K562 (cell line): ENCODE measurements around the gene CDC42EP2.

Experiments
- CTCF ChIP-seq, 3 experiments: IDR thresholded peaks in 2 of 3; conservative IDR thresholded peaks in 1 of 3; 2 replicates each; pipeline ENCODE4 v1.5.1; 2011 to 2012; ENCODE audit warnings: low read length in 3 of 3, mild to moderate bottlenecking in 3 of 3, control low read depth in 2 of 3, improper control_type of control experiment in 1 of 3, inconsistent platforms in 1 of 3, low read depth in 1 of 3, mixed read lengths in 1 of 3, moderate library complexity in 1 of 3; ENCODE audit not compliant: insufficient read depth in 2 of 3
- EHMT2 ChIP-seq: fragments of 450-650 bp; IDR thresholded peaks from 2 replicates; pipeline ENCODE4 v1.6.1; 2018; ENCODE audit warnings: antibody characterized with exemption
- ETV6 ChIP-seq, 3 experiments: fragments of 150-350 bp in 1 of 3; sonication (generic) in 1 of 3; formaldehyde crosslinking in 1 of 3; IDR thresholded peaks; 2 replicates each; pipeline versions ENCODE4 v1.6.1 to v1.8.0; 2014 to 2022; ENCODE audit warnings: borderline replicate concordance in 2 of 3, low read depth in 2 of 3, antibody characterized with exemption in 1 of 3, low read length in 1 of 3, mild to moderate bottlenecking in 1 of 3, missing genetic modification reagents in 1 of 3
- HDAC6 ChIP-seq: IDR thresholded peaks from 2 replicates; pipeline ENCODE4 v1.6.1; 2012; ENCODE audit warnings: low read depth, mild to moderate bottlenecking, control low read depth, inconsistent platforms, low read length, moderate library complexity
- MTF1 ChIP-seq: fragments of 250-450 bp; sonication (Bioruptor Pico); IDR thresholded peaks from 2 replicates; pipeline ENCODE4 v1.9.0; 2021; ENCODE audit warnings: moderate library complexity, mild to moderate bottlenecking, inconsistent platforms, borderline replicate concordance
- RERE ChIP-seq: sonication (generic); formaldehyde crosslinking; IDR thresholded peaks from 2 replicates; pipeline ENCODE4 v1.8.0; 2023; ENCODE audit warnings: missing genetic modification reagents, mild to moderate bottlenecking, borderline replicate concordance
- ZFP36 ChIP-seq: fragments of 150-350 bp; IDR thresholded peaks from 2 replicates; pipeline ENCODE4 v1.6.1; 2018; ENCODE audit warnings: low read length, low read depth; ENCODE audit not compliant: partially characterized antibody
- ZFX ChIP-seq: sonication (generic); formaldehyde crosslinking; IDR thresholded peaks from 2 replicates; pipeline ENCODE4 v1.8.0; 2022; ENCODE audit warnings: mild to moderate bottlenecking, missing genetic modification reagents, moderate library complexity
- ZNF12 ChIP-seq: sonication (generic); formaldehyde crosslinking; IDR thresholded peaks from 2 replicates; pipeline ENCODE4 v1.4.0; 2020; ENCODE audit warnings: mild to moderate bottlenecking, missing genetic modification reagents

GRCh38 chr11:65291613-65292012 lies 23.1 kb upstream of the CDC42EP2 start:
- no peak for TF ChIP-seq ETV6 (IDR thresholded peaks at IDR 0.05; ENCODE audit: borderline replicate concordance in 1 of 2, low read depth in 2 of 2, low read length in 1 of 2)
- TF ChIP-seq ETV6 (CRISPR knock-in tag; IDR thresholded peaks at IDR 0.05; ENCODE audit: borderline replicate concordance) = no peak
- TF ChIP-seq CTCF (IDR thresholded peaks at IDR 0.05 in 2 of 3, conservative IDR thresholded peaks at IDR 0.05 in 1 of 3; ENCODE audit: insufficient read depth in 2 of 3, low read depth in 1 of 3, low read length in 3 of 3) = no peak
- TF ChIP-seq ZFX = no peak
- TF ChIP-seq ZNF12 = no peak
- no peak for TF ChIP-seq ZFP36
- TF ChIP-seq EHMT2 = no peak
- TF ChIP-seq MTF1 (CRISPR knock-in tag) = no peak
- TF ChIP-seq RERE (CRISPR knock-in tag) = no peak
- TF ChIP-seq HDAC6 = no peak
